Gastrocnemius medialis (tissue), 4 donors: ENCODE measurements around the gene LINC00237.

Experiments
- POLR2A ChIP-seq, 2 donors: fragments of 450-650 bp; IDR thresholded peaks; one replicate each; pipeline ENCODE4 v1.6.1; 2017; ENCODE audit warnings: antibody characterized with exemption in 2 of 2, mild to moderate bottlenecking in 2 of 2, moderate library complexity in 2 of 2
- TF ChIP-seq, protein P1 (sequence below), 5 experiments: fragments of 450-650 bp in 3 of 5; fragments of 200-600 bp in 2 of 5; sonication (generic) in 2 of 5; IDR thresholded peaks in 4 of 5; conservative IDR thresholded peaks in 1 of 5; 1 replicate in 4 of 5; 2 replicates in 1 of 5; pipeline ENCODE4 v1.5.1; 2016 to 2019; ENCODE audit warnings: antibody characterized with exemption in 5 of 5, mild to moderate bottlenecking in 3 of 5, moderate library complexity in 3 of 5

DNA sequence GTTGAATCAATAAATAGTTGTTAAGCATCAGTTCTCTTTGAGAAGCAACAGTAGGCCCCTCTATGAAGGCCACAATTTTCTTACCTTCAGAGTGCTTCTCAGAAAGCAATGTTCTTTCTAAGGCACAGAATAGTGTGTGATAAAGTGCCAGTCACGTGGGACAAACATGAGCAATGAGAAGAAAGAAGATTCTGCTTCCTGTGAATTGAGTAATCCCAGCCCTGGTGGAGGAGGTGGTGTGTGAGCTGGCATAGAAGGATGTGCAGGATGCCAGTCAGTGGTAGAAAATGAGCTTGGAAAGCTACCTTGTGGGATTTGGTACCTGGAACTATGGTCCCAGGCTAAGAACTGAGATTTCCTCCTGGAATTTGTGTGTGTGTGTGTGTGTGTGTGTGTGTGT is 41.4 kb upstream of the LINC00237 start:
- TF ChIP-seq, protein P1, sequence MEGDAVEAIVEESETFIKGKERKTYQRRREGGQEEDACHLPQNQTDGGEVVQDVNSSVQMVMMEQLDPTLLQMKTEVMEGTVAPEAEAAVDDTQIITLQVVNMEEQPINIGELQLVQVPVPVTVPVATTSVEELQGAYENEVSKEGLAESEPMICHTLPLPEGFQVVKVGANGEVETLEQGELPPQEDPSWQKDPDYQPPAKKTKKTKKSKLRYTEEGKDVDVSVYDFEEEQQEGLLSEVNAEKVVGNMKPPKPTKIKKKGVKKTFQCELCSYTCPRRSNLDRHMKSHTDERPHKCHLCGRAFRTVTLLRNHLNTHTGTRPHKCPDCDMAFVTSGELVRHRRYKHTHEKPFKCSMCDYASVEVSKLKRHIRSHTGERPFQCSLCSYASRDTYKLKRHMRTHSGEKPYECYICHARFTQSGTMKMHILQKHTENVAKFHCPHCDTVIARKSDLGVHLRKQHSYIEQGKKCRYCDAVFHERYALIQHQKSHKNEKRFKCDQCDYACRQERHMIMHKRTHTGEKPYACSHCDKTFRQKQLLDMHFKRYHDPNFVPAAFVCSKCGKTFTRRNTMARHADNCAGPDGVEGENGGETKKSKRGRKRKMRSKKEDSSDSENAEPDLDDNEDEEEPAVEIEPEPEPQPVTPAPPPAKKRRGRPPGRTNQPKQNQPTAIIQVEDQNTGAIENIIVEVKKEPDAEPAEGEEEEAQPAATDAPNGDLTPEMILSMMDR (IDR thresholded peaks at IDR 0.05 in 4 of 5, conservative IDR thresholded peaks at IDR 0.05 in 1 of 5), result no peak
- TF ChIP-seq POLR2A (IDR thresholded peaks at IDR 0.05), result no peak
